HG02884 (cell line): ENCODE measurements around the gene ARID3B.
"Not testable (repeated sequence)": the region's sequence is repeated elsewhere in the genome, so short reads cannot be mapped to it uniquely, and the experiment has no call there.

Experiments
- ATAC-seq: cut with Tn5 transposase; IDR thresholded peaks from one replicate; pipeline ENCODE4 v1.9.1; 2021; ENCODE audit warnings: mild to moderate bottlenecking, moderate library complexity; ENCODE audit not compliant: unreplicated experiment

ARID3B gene

GRCh38 chr15:74540761-74541493 is at the start of gene ARID3B:
Gene ARID3B (plus strand): TSS chr15:74541220. CDS start chr15:74543937, 2,717 bp downstream.
- ATAC-seq = peak; percentile 84

- ATAC-seq = no peak
These were observed 44.4 kb upstream of the ARID3B start for GRCh38 chr15:74496648-74497047.

- ATAC-seq = no peak
These were observed 43.4 kb upstream of the ARID3B start for GRCh38 chr15:74497584-74497983.

GRCh38 chr15:74499366-74499765 is 41.7 kb upstream of the ARID3B start:
- no peak for ATAC-seq

GRCh38 chr15:74500401-74500800 is 40.6 kb upstream of the ARID3B start:
- no peak for ATAC-seq

GRCh38 chr15:74502301-74502700 is 38.7 kb upstream of the ARID3B start:
- no peak for ATAC-seq

- no peak for ATAC-seq
These were observed 36.6 kb upstream of the ARID3B start for GRCh38 chr15:74504418-74504817.

- no peak for ATAC-seq
These were observed 36.2 kb upstream of the ARID3B start for GRCh38 chr15:74504836-74505235.

GRCh38 chr15:74505837-74506514 is 35.0 kb upstream of the ARID3B start:
- ATAC-seq = no peak

GRCh38 chr15:74506515-74506840 is 34.5 kb upstream of the ARID3B start:
- no peak for ATAC-seq

GRCh38 chr15:74511583-74511982 is 29.4 kb upstream of the ARID3B start:
- no peak for ATAC-seq

- not testable (repeated sequence) for ATAC-seq
These were observed 27.0 kb upstream of the ARID3B start for GRCh38 chr15:74514059-74514458.

- no peak for ATAC-seq
These were observed 23.9 kb upstream of the ARID3B start for GRCh38 chr15:74517096-74517495.

- no peak for ATAC-seq
These were observed 21.7 kb upstream of the ARID3B start for GRCh38 chr15:74519311-74519710.

GRCh38 chr15:74520407-74520806 is 20.6 kb upstream of the ARID3B start:
- ATAC-seq = no peak

GRCh38 chr15:74523982-74524381 is 17.0 kb upstream of the ARID3B start:
- ATAC-seq = no peak

- ATAC-seq = no peak
These were observed 15.7 kb upstream of the ARID3B start for GRCh38 chr15:74525309-74525708.

GRCh38 chr15:74525945-74526344 is 15.1 kb upstream of the ARID3B start:
- no peak for ATAC-seq

- no peak for ATAC-seq
These were observed 12.1 kb upstream of the ARID3B start for GRCh38 chr15:74528876-74529275.

- no peak for ATAC-seq
These were observed 11.1 kb upstream of the ARID3B start for GRCh38 chr15:74529921-74530320.

- ATAC-seq = no peak
These were observed 10.3 kb upstream of the ARID3B start for GRCh38 chr15:74530771-74531143.

GRCh38 chr15:74531144-74531811 is 9.7 kb upstream of the ARID3B start:
- no peak for ATAC-seq
